GM12892 (cell line): ENCODE results near the gene CHMP1A.
"Not testable (repeated sequence)": the region's sequence is repeated elsewhere in the genome, so short reads cannot be mapped to it uniquely, and the experiment has no call there.

Experiments used
- DNase-seq: peaks from one replicate; pipeline ENCODE4 v3.0.0; 2011; ENCODE audit not compliant: insufficient read length
- FAIRE-seq: peaks from 2 replicates; lab custom pipeline; 2011; peaks lifted over from hg19 to GRCh38; lab: Jason Lieb, UNC
- POLR2A ChIP-seq: IDR thresholded peaks from 2 replicates; pipeline ENCODE4 v1.6.1; 2011; ENCODE audit warnings: low read depth, low read length, control low read depth
- POLR2AphosphoS5 ChIP-seq: IDR thresholded peaks from 2 replicates; pipeline ENCODE4 v1.6.1; 2011; ENCODE audit warnings: low read depth, low read length, control low read depth
- TAF1 ChIP-seq: IDR thresholded peaks from 2 replicates; pipeline ENCODE4 v1.6.1; 2011; ENCODE audit warnings: low read depth, mild to moderate bottlenecking, control low read depth, low read length, borderline replicate concordance

Gene CHMP1A

GRCh38 chr16:89690392-89690901 lies 32.9 kb upstream of the CHMP1A start:
- no peak for FAIRE-seq
- DNase-seq, result no peak
- TF ChIP-seq POLR2A, result no peak
- no peak for TF ChIP-seq TAF1
- TF ChIP-seq POLR2AphosphoS5, result no peak

- not testable (repeated sequence) for FAIRE-seq, DNase-seq
Measured at GRCh38 chr16:89689621-89690020, 32.1 kb upstream of the CHMP1A start.

- DNase-seq (no peak), FAIRE-seq (no peak)
- no peak for TF ChIP-seq POLR2A
- TF ChIP-seq POLR2AphosphoS5, result no peak
- no peak for TF ChIP-seq TAF1
Measured at GRCh38 chr16:89689142-89689541, 31.6 kb upstream of the CHMP1A start.

DNA sequence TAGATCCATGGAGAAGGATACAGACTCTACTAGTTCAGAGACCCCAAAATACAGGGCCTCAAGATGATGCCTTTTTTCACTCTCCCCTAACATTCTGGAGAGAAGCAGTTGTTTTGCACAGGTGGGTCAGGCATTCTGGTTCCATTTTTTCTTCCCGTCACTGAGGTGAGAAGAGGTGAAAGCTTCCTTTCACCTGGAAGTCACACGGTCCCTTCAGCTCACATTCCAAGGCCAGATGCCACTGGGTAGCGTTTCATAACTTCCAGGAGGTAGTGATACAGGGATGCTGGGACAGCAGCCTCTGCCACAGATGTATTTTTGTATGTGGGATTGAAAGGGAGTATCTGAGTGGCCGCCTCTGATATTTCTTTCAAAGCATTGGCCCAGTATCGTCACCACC lies 30.9 kb upstream of the CHMP1A start:
- FAIRE-seq (no peak), DNase-seq (no peak)
- no peak for TF ChIP-seq POLR2A

DNA sequence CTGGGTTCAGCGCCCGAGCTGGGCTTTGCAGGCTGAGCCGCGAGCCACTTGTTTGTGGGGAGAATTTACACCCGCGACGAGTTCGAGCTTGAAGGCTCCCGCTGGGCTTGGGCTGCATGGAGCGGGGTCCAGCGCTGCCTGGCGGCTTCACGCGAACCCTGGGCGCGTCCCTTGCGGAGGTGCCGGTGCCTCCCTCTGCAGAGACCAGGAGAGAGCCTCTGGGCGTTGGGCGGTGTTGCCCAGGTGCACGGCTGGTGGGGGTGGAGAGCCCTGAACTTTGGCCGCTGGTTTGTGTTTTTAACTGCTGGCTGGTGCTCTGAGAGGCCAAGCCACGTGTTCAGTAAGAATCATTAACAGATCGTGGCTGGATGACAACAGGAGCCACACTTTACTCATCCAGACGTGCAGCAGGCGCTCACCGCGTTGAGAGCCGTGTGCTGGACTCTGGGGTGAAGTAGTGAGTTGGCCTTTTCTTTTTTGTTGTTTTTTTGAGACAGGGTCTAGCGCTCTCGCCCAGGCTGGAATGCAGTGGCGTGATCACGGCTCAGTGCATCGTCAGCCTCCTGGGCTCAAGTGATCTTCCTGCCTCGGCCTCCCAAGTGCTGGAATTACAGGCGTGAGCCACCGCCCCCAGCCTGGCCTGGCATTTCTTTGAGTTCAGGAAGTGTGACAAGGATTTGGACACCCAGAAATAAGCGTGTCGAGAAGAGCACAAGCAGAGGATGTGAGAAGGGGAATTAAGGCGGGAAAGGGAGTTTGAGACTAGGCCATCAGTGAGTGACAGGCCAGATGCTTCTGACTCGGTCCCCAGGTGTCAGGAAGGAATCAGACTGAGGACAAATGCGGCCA lies 29.8 kb upstream of the CHMP1A start:
- no peak for DNase-seq
- no peak for TF ChIP-seq TAF1
- no peak for TF ChIP-seq POLR2A
- TF ChIP-seq POLR2AphosphoS5, result no peak
- peak; percentile 75 for FAIRE-seq

GRCh38 chr16:89686520-89687091 lies 29.1 kb upstream of the CHMP1A start, which contains the start of gene CDK10:
TSS of gene CDK10 (plus strand) at chr16:89686689. CDS start at chr16:89686711, 22 bp downstream.
- peak; percentile 93 for TF ChIP-seq POLR2AphosphoS5
- peak; percentile 73; the same call in 1 of the 2 replicates for TF ChIP-seq TAF1
- peak; percentile 95 for TF ChIP-seq POLR2A
- DNase-seq (peak; percentile 92), FAIRE-seq (peak; percentile 96)

- FAIRE-seq, result no peak
- TF ChIP-seq POLR2A, result no peak
- TF ChIP-seq POLR2AphosphoS5, result no peak
- no peak for TF ChIP-seq TAF1
- DNase-seq, result no peak
Measured at GRCh38 chr16:89685916-89686315, 28.4 kb upstream of the CHMP1A start.

- no peak for DNase-seq
- no peak for FAIRE-seq
Measured at GRCh38 chr16:89678258-89678657, 20.8 kb upstream of the CHMP1A start.

GRCh38 chr16:89672177-89672941 lies 14.9 kb upstream of the CHMP1A start:
- no peak for TF ChIP-seq TAF1
- TF ChIP-seq POLR2A, result no peak
- no peak for TF ChIP-seq POLR2AphosphoS5
- DNase-seq (no peak), FAIRE-seq (no peak)

More at GRCh38 chr16:89678258-89678657, 20.8 kb upstream of the CHMP1A start:
- TF ChIP-seq POLR2AphosphoS5 (no peak), POLR2A (no peak), TAF1 (no peak)

DNA sequence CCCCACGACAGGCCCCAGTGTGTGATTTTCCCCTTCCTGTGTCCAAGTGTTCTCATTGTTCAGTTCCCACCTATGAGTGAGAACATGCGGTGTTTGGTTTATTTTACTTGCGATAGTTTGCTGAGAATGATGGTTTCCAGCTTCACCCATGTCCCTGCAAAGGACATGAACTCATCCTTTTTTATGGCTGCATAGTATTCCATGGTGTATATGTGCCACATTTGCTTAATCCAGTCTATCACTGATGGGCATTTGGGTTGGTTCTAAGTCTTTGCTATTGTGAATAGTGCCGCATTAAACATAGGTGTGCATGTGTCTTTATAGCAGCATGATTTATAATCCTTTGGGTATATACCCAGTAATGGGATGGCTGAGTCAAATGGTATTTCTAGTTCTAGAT lies 14.1 kb upstream of the CHMP1A start:
- FAIRE-seq, DNase-seq: not testable (repeated sequence)

- DNase-seq (no peak), FAIRE-seq (no peak)
- TF ChIP-seq TAF1 (no peak), POLR2AphosphoS5 (no peak)
Measured at GRCh38 chr16:89670496-89671431, 13.3 kb upstream of the CHMP1A start.
